Neural cell (in vitro differentiated cells): ENCODE measurements around the gene SCYL3. TPM values are rescaled to one million over a fixed set of nuclear protein-coding genes. Genes with fewer than 3 reads are reported as not detected.

Source experiments
- H2AFZ ChIP-seq: fragments of 200-600, 300-800 bp; sonication (generic), shearing (Covaris generic); 2 replicates; pipeline ENCODE4 v1.6.0; 2014; ENCODE audit warnings: low read depth, mild to moderate bottlenecking, antibody characterized with exemption, low read length, moderate library complexity
- H3F3A ChIP-seq: fragments of 200-600 bp; shearing (Covaris generic); 2 replicates; pipeline ENCODE4 v1.6.1; 2016; ENCODE audit warnings: mild to moderate bottlenecking, moderate library complexity, mixed read lengths, antibody characterized with exemption, low read length; ENCODE audit not compliant: insufficient read depth, poor library complexity, severe bottlenecking
- H3K27ac ChIP-seq: fragments of 200-600, 300-800 bp; sonication (generic), shearing (Covaris generic); 2 replicates; pipeline ENCODE4 v1.5.1; 2014; ENCODE audit warnings: mild to moderate bottlenecking, low read length, moderate library complexity
- H3K27me3 ChIP-seq: fragments of 300-800, 200-600 bp; sonication (generic), shearing (Covaris generic); 2 replicates; pipeline ENCODE4 v1.6.0; 2014; ENCODE audit warnings: mild to moderate bottlenecking, low read depth, low read length, moderate library complexity; ENCODE audit not compliant: insufficient read depth
- H3K36me3 ChIP-seq: fragments of 300-800, 200-600 bp; sonication (generic), shearing (Covaris generic); 2 replicates; pipeline ENCODE4 v1.5.1; 2014; ENCODE audit warnings: mild to moderate bottlenecking, antibody characterized with exemption, low read length, moderate library complexity; ENCODE audit not compliant: insufficient read depth
- H3K4me2 ChIP-seq: fragments of 300-800, 200-600 bp; sonication (generic), shearing (Covaris generic); 2 replicates; pipeline ENCODE4 v1.6.0; 2014; ENCODE audit warnings: mild to moderate bottlenecking, low read length
- H3K4me3 ChIP-seq: fragments of 300-800, 200-600 bp; sonication (generic), shearing (Covaris generic); 2 replicates; pipeline ENCODE4 v1.5.1; 2014; ENCODE audit warnings: mild to moderate bottlenecking, low read length, moderate library complexity
- H3K79me2 ChIP-seq: fragments of 200-600 bp; shearing (Covaris generic); replicated peaks from 2 replicates; pipeline ENCODE4 v1.6.0; 2014; ENCODE audit warnings: mild to moderate bottlenecking, low read length, moderate library complexity; ENCODE audit not compliant: insufficient read depth
- H3K9ac ChIP-seq: fragments of 300-800, 200-600 bp; sonication (generic), shearing (Covaris generic); 2 replicates; pipeline ENCODE4 v1.6.1; 2016; ENCODE audit warnings: mild to moderate bottlenecking, low read length, mixed read lengths
- H3K9me2 ChIP-seq: fragments of 200-600 bp; shearing (Covaris generic); 2 replicates; pipeline ENCODE4 v1.6.1; 2016; ENCODE audit warnings: mild to moderate bottlenecking, low read length, mixed read lengths; ENCODE audit not compliant: insufficient read depth
- H3K9me3 ChIP-seq: fragments of 200-600, 300-800 bp; sonication (generic), shearing (Covaris generic); 2 replicates; pipeline ENCODE4 v1.6.1; 2016; ENCODE audit warnings: mild to moderate bottlenecking, mixed run types, low read length, moderate library complexity, mixed read lengths
- H4K20me1 ChIP-seq: fragments of 200-600 bp; shearing (Covaris generic); 2 replicates; pipeline ENCODE4 v1.6.1; 2016; ENCODE audit warnings: mild to moderate bottlenecking, mixed run types; ENCODE audit not compliant: insufficient read depth
- EP300 ChIP-seq: fragments of 450-650 bp; conservative IDR thresholded peaks from 2 replicates; pipeline ENCODE4 v1.6.1; 2014; ENCODE audit warnings: antibody characterized with exemption, mild to moderate bottlenecking, moderate library complexity; ENCODE audit not compliant: poor library complexity, severe bottlenecking
- EZH2 ChIP-seq: fragments of 200-600, 300-800 bp; shearing (Covaris generic), sonication (generic); IDR thresholded peaks from 2 replicates; pipeline ENCODE4 v1.6.1; 2014; ENCODE audit warnings: antibody characterized with exemption, low read length, borderline replicate concordance, mild to moderate bottlenecking; ENCODE audit not compliant: insufficient read depth, poor library complexity, severe bottlenecking
- MXI1 ChIP-seq: fragments of 450-650 bp; conservative IDR thresholded peaks from 2 replicates; pipeline ENCODE4 v1.6.1; 2014; ENCODE audit warnings: antibody characterized with exemption, mild to moderate bottlenecking; ENCODE audit not compliant: poor library complexity, severe bottlenecking
- POLR2AphosphoS5 ChIP-seq: IDR thresholded peaks from 2 replicates; pipeline ENCODE4 v1.6.1; 2012
- RAD21 ChIP-seq: fragments of 450-650 bp; conservative IDR thresholded peaks from 2 replicates; pipeline ENCODE4 v1.6.1; 2014; ENCODE audit warnings: antibody characterized with exemption, mild to moderate bottlenecking, moderate library complexity
- SMC3 ChIP-seq: fragments of 450-650 bp; conservative IDR thresholded peaks from 2 replicates; pipeline ENCODE4 v1.6.1; 2014; ENCODE audit warnings: antibody characterized with exemption, mild to moderate bottlenecking, moderate library complexity; ENCODE audit not compliant: poor library complexity
- TAF1 ChIP-seq: IDR thresholded peaks from 2 replicates; pipeline ENCODE4 v1.6.1; 2012; ENCODE audit warnings: low read depth
- polyA minus RNA-seq: library from RNA; depleted of rRNA, polyadenylated mRNA; stranded (reverse); fragments of >200 nt; gene quantifications from 2 replicates; pipeline ENCODE4 v1.2.3, GENCODE V29; 2014
- polyA plus RNA-seq: library from polyadenylated mRNA; depleted of rRNA; stranded (reverse); fragments of >200 nt; gene quantifications from 2 replicates; pipeline ENCODE4 v1.2.3, GENCODE V29; 2014
- TF ChIP-seq, protein P1 (sequence below): IDR thresholded peaks from 2 replicates; pipeline ENCODE4 v1.6.1; 2012; ENCODE audit warnings: borderline replicate concordance
- TF ChIP-seq, protein P2 (sequence below): fragments of 450-650 bp; IDR thresholded peaks from 2 replicates; pipeline ENCODE4 v1.5.1; 2014; ENCODE audit warnings: antibody characterized with exemption, mild to moderate bottlenecking, moderate library complexity; ENCODE audit not compliant: poor library complexity, severe bottlenecking

The SCYL3 gene, protein sequence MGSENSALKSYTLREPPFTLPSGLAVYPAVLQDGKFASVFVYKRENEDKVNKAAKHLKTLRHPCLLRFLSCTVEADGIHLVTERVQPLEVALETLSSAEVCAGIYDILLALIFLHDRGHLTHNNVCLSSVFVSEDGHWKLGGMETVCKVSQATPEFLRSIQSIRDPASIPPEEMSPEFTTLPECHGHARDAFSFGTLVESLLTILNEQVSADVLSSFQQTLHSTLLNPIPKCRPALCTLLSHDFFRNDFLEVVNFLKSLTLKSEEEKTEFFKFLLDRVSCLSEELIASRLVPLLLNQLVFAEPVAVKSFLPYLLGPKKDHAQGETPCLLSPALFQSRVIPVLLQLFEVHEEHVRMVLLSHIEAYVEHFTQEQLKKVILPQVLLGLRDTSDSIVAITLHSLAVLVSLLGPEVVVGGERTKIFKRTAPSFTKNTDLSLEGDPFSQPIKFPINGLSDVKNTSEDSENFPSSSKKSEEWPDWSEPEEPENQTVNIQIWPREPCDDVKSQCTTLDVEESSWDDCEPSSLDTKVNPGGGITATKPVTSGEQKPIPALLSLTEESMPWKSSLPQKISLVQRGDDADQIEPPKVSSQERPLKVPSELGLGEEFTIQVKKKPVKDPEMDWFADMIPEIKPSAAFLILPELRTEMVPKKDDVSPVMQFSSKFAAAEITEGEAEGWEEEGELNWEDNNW
- polyA plus RNA-seq, result 11.0 and 13.1 TPM in 2 replicates
- 14.6 and 16.3 TPM in 2 replicates for polyA minus RNA-seq

DNA sequence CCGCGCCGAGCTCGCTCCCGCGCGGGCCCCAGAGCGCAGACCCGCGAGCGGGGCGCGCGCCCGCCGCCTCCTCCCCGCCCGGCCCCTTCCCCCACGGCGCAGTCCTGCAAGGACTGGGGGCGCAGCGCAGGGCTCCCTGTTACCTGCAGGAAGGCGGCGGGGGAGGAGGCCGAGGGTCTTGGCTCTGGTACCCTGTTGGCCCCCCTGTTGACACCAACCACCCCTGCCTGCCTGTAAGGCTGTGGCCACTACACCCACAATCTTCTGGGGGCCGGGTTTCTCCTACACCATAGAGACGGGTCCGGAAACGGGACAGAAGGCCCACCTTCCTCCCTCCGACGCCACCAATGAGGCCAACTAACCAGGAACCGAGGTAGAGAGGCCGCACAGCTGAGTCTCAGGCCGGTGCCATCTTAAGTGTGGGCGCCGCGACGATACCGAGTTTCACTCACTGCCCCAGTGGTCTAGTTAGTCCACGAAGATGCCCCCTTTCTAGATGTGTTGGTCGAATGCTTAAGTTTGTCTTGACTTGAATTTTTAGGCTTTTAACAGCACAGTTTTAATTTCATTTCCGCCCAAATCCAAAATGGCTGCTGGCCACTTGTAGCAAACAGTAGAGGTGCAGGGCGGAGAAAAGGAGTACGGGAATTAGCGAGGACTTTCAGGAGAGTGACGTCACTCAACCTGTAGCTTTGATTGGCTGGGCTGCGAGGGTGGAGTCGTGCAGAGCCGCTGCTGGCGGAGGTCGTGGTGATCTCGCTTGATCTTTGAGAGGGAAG, at the start of gene SCYL3:
TSS of gene SCYL3 (minus strand) at position 252 of the 779 bp plus-strand sequence. CDS start 5,056 bp downstream, outside the sequence.
- Histone ChIP-seq H3K9me2 (no peaks in the 10 kb centered on the region), H2AFZ (peak within 1 kb of the TSS; percentile 82), H3K4me2 (peak within 1 kb of the TSS; percentile 50), H3K27ac (peak within 1 kb of the TSS; percentile 86), H3K4me3 (peak within 1 kb of the TSS; percentile 86), H3K9me3 (no peaks in the 10 kb centered on the region), H3K27me3 (no peaks in the 10 kb centered on the region), H3K79me2 (peaks cover 11% of the 10 kb centered on the region), H4K20me1 (no peaks in the 10 kb centered on the region), H3F3A (no peaks in the 10 kb centered on the region), H3K36me3 (no peaks in the 10 kb centered on the region), H3K9ac (peak within 1 kb of the TSS; percentile 92)
- TF ChIP-seq TAF1 (peak; percentile 75), POLR2AphosphoS5 (peak; percentile 88), EP300 (peak; percentile 81), RAD21 (no peak), MXI1 (peak; percentile 34), EZH2 (no peak), SMC3 (no peak)
- TF ChIP-seq, protein P1, sequence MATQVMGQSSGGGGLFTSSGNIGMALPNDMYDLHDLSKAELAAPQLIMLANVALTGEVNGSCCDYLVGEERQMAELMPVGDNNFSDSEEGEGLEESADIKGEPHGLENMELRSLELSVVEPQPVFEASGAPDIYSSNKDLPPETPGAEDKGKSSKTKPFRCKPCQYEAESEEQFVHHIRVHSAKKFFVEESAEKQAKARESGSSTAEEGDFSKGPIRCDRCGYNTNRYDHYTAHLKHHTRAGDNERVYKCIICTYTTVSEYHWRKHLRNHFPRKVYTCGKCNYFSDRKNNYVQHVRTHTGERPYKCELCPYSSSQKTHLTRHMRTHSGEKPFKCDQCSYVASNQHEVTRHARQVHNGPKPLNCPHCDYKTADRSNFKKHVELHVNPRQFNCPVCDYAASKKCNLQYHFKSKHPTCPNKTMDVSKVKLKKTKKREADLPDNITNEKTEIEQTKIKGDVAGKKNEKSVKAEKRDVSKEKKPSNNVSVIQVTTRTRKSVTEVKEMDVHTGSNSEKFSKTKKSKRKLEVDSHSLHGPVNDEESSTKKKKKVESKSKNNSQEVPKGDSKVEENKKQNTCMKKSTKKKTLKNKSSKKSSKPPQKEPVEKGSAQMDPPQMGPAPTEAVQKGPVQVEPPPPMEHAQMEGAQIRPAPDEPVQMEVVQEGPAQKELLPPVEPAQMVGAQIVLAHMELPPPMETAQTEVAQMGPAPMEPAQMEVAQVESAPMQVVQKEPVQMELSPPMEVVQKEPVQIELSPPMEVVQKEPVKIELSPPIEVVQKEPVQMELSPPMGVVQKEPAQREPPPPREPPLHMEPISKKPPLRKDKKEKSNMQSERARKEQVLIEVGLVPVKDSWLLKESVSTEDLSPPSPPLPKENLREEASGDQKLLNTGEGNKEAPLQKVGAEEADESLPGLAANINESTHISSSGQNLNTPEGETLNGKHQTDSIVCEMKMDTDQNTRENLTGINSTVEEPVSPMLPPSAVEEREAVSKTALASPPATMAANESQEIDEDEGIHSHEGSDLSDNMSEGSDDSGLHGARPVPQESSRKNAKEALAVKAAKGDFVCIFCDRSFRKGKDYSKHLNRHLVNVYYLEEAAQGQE, result peak; percentile 93
- TF ChIP-seq, protein P2, sequence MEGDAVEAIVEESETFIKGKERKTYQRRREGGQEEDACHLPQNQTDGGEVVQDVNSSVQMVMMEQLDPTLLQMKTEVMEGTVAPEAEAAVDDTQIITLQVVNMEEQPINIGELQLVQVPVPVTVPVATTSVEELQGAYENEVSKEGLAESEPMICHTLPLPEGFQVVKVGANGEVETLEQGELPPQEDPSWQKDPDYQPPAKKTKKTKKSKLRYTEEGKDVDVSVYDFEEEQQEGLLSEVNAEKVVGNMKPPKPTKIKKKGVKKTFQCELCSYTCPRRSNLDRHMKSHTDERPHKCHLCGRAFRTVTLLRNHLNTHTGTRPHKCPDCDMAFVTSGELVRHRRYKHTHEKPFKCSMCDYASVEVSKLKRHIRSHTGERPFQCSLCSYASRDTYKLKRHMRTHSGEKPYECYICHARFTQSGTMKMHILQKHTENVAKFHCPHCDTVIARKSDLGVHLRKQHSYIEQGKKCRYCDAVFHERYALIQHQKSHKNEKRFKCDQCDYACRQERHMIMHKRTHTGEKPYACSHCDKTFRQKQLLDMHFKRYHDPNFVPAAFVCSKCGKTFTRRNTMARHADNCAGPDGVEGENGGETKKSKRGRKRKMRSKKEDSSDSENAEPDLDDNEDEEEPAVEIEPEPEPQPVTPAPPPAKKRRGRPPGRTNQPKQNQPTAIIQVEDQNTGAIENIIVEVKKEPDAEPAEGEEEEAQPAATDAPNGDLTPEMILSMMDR, result peak; percentile 39
